ENCODE results near the gene RAP1GDS1.

Gene RAP1GDS1

DNA sequence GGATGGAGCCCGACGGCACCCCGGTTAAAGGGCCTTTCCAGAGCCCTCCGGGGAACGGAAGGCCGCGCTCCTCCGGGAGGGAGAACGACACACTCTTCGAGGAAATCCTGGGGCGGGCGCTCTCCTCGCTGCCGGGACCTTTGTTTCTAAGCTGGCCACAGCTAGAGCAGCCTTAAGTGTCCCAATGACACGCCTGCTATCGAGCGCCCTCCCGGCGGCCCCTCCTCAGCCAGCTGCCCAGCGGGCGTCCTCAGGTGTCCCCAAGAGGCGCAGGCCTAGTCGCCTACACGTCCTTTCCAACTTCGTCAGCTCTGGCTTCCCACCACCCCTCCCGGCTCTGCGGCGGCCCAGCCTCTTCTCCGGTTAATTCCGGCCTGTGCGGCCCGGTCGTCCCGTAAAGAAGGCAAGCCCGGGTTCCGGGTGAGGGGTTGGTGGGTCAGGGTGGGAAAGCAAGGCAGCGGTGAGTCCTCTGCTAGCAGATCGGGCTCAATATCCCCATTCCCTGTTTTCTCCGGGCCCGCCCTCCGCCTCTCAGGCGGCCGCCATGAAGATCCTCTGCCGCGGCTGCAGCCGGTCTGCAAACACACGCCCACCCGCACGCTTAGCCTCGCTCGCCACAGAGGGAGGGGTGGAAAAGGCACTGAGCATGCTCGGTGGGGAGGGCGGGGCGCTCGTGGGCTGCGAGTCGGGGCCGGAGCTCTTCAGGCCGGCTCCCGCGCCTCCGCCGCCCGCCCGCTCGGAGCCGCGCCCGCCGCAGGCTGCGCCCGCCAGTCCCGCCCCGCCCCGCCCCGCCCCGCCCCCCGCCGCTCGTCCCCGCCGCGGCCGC, at the start of gene RAP1GDS1:
RAP1GDS1 (plus strand) TSS at position 806 of the 826 bp plus-strand sequence. CDS start 182 bp downstream, outside the sequence.
- Histone ChIP-seq H3K79me2 (ENCODE audit: control insufficient read depth, insufficient read depth, low read length, unreplicated experiment) (peaks cover 55% of the 10 kb centered on the region), H2AFZ (ENCODE audit: low read length, unreplicated experiment) (peak within 1 kb of the TSS; percentile 98), H3K27ac (ENCODE audit: low read depth, low read length) (peak within 1 kb of the TSS; percentile 86), H3K4me3 (ENCODE audit: low read depth, low read length) (peak within 1 kb of the TSS; percentile 88), H3K27me3 (ENCODE audit: insufficient read depth, low read length) (no peaks in the 10 kb centered on the region), H3K36me3 (ENCODE audit: insufficient read depth, low read length) (no peaks in the 10 kb centered on the region), H3K4me1 (ENCODE audit: control insufficient read depth, insufficient read depth, low read length, unreplicated experiment) (peaks cover 21% of the 10 kb centered on the region)

GRCh38 chr4:98222306-98222705, 38.9 kb upstream of the RAP1GDS1 start:
- no peak overlapping the region for H3K4me3 ChIP-seq (ENCODE audit: low read depth, low read length)
- H3K4me1 ChIP-seq (ENCODE audit: control insufficient read depth, insufficient read depth, low read length, unreplicated experiment): no peaks in the 10 kb centered on the region
- H3K79me2 ChIP-seq (ENCODE audit: control insufficient read depth, insufficient read depth, low read length, unreplicated experiment): no peaks in the 10 kb centered on the region
- no peaks in the 10 kb centered on the region for H3K36me3 ChIP-seq (ENCODE audit: insufficient read depth, low read length)
- H2AFZ ChIP-seq (ENCODE audit: low read length, unreplicated experiment): no peak overlapping the region
- H3K27ac ChIP-seq (ENCODE audit: low read depth, low read length): no peak overlapping the region
- H3K27me3 ChIP-seq (ENCODE audit: insufficient read depth, low read length): no peaks in the 10 kb centered on the region

- no peak overlapping the region for H3K27ac ChIP-seq (ENCODE audit: low read depth, low read length)
- H3K27me3 ChIP-seq (ENCODE audit: insufficient read depth, low read length): no peaks in the 10 kb centered on the region
- no peak overlapping the region for H2AFZ ChIP-seq (ENCODE audit: low read length, unreplicated experiment)
- H3K4me3 ChIP-seq (ENCODE audit: low read depth, low read length): no peak overlapping the region
- no peaks in the 10 kb centered on the region for H3K36me3 ChIP-seq (ENCODE audit: insufficient read depth, low read length)
- H3K4me1 ChIP-seq (ENCODE audit: control insufficient read depth, insufficient read depth, low read length, unreplicated experiment): no peaks in the 10 kb centered on the region
- no peaks in the 10 kb centered on the region for H3K79me2 ChIP-seq (ENCODE audit: control insufficient read depth, insufficient read depth, low read length, unreplicated experiment)
Measured at GRCh38 chr4:98226396-98226795, 34.8 kb upstream of the RAP1GDS1 start.

GRCh38 chr4:98230961-98231360, 30.2 kb upstream of the RAP1GDS1 start:
- H3K27me3 ChIP-seq (ENCODE audit: insufficient read depth, low read length): no peaks in the 10 kb centered on the region
- H3K79me2 ChIP-seq (ENCODE audit: control insufficient read depth, insufficient read depth, low read length, unreplicated experiment): no peaks in the 10 kb centered on the region
- no peaks in the 10 kb centered on the region for H3K36me3 ChIP-seq (ENCODE audit: insufficient read depth, low read length)
- no peaks in the 10 kb centered on the region for H3K4me1 ChIP-seq (ENCODE audit: control insufficient read depth, insufficient read depth, low read length, unreplicated experiment)
- H2AFZ ChIP-seq (ENCODE audit: low read length, unreplicated experiment): no peak overlapping the region
- no peak overlapping the region for H3K27ac ChIP-seq (ENCODE audit: low read depth, low read length)
- H3K4me3 ChIP-seq (ENCODE audit: low read depth, low read length): no peak overlapping the region

DNA sequence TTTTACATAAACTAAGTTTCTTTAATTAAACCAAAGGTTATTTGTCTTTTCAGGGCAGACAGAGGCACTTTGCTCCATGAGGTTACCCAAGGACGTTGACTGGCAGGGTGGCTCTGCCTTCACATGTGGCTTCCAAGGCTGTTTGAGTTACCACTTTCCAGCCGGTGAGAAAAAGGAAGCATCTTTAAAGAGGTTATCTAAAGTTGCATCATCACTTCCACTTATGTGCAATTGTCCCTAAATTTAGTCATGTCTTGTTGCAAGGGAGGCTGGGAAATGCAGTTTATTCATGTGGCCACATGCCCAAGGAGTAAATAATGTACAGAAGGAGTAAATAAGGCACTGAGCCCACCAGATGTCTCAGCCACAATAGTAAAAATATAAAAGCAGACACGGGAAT, 29.0 kb upstream of the RAP1GDS1 start:
- Histone ChIP-seq H2AFZ (ENCODE audit: low read length, unreplicated experiment) (no peak overlapping the region), H3K36me3 (ENCODE audit: insufficient read depth, low read length) (no peaks in the 10 kb centered on the region), H3K4me1 (ENCODE audit: control insufficient read depth, insufficient read depth, low read length, unreplicated experiment) (no peaks in the 10 kb centered on the region), H3K27ac (ENCODE audit: low read depth, low read length) (no peak overlapping the region), H3K27me3 (ENCODE audit: insufficient read depth, low read length) (no peaks in the 10 kb centered on the region), H3K4me3 (ENCODE audit: low read depth, low read length) (no peak overlapping the region), H3K79me2 (ENCODE audit: control insufficient read depth, insufficient read depth, low read length, unreplicated experiment) (no peaks in the 10 kb centered on the region)

DNA sequence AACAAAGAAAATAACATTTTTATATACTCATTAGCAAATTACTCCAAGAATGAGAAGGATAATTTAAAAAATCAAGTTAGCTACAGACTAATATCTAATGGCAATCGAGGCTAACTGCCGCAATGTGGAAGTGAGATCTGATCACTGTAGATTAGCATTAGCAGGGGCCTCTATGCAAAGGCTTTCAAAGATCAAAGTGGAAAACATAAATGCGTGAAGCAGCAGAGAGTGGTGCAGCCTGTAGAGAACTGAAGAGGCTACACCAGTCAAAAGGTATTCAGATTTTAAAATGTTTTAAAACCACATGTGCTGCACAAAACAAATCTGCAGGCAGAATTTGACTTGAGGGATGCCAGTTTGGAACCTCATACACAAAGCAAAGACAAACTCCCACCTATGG, 24.0 kb upstream of the RAP1GDS1 start:
- Histone ChIP-seq H3K27me3 (ENCODE audit: insufficient read depth, low read length) (no peaks in the 10 kb centered on the region; the same call in 1 of the 2 replicates), H2AFZ (ENCODE audit: low read length, unreplicated experiment) (no peak overlapping the region), H3K4me3 (ENCODE audit: low read depth, low read length) (no peak overlapping the region), H3K36me3 (ENCODE audit: insufficient read depth, low read length) (no peaks in the 10 kb centered on the region), H3K79me2 (ENCODE audit: control insufficient read depth, insufficient read depth, low read length, unreplicated experiment) (no peaks in the 10 kb centered on the region), H3K4me1 (ENCODE audit: control insufficient read depth, insufficient read depth, low read length, unreplicated experiment) (no peaks in the 10 kb centered on the region), H3K27ac (ENCODE audit: low read depth, low read length) (no peak overlapping the region)

- no peak overlapping the region for H2AFZ ChIP-seq (ENCODE audit: low read length, unreplicated experiment)
- no peaks in the 10 kb centered on the region for H3K79me2 ChIP-seq (ENCODE audit: control insufficient read depth, insufficient read depth, low read length, unreplicated experiment)
- no peaks in the 10 kb centered on the region; the same call in 1 of the 2 replicates for H3K27me3 ChIP-seq (ENCODE audit: insufficient read depth, low read length)
- no peak overlapping the region for H3K27ac ChIP-seq (ENCODE audit: low read depth, low read length)
- H3K4me3 ChIP-seq (ENCODE audit: low read depth, low read length): no peak overlapping the region
- no peaks in the 10 kb centered on the region for H3K36me3 ChIP-seq (ENCODE audit: insufficient read depth, low read length)
- H3K4me1 ChIP-seq (ENCODE audit: control insufficient read depth, insufficient read depth, low read length, unreplicated experiment): no peaks in the 10 kb centered on the region
Measured at GRCh38 chr4:98242063-98242462, 19.1 kb upstream of the RAP1GDS1 start.

DNA sequence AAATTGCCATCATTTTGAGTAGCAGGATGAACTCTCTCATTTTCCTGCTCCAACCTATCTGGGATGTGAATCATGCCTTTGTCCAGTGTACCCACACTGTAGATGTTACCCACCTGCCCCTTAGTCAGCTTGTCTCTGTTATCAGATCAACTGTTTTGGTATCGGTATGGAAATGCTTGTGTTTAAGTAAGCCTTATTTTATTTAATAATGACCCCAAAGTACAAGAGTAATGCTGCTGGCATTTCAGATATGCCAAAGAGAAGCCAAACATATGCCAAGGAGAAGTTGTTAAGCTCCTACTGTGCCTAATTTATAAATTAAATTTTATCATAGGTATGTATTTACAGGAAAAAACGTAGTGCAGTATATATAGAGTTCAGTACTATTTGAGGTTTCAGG, 18.6 kb upstream of the RAP1GDS1 start:
- H2AFZ ChIP-seq (ENCODE audit: low read length, unreplicated experiment): no peak overlapping the region

GRCh38 chr4:98245226-98245625, 16.0 kb upstream of the RAP1GDS1 start:
- no peak overlapping the region for H3K4me3 ChIP-seq (ENCODE audit: low read depth, low read length)
- H3K27ac ChIP-seq (ENCODE audit: low read depth, low read length): no peak overlapping the region
- no peaks in the 10 kb centered on the region for H3K4me1 ChIP-seq (ENCODE audit: control insufficient read depth, insufficient read depth, low read length, unreplicated experiment)
- H3K27me3 ChIP-seq (ENCODE audit: insufficient read depth, low read length): no peaks in the 10 kb centered on the region
- H3K79me2 ChIP-seq (ENCODE audit: control insufficient read depth, insufficient read depth, low read length, unreplicated experiment): no peaks in the 10 kb centered on the region
- H2AFZ ChIP-seq (ENCODE audit: low read length, unreplicated experiment): no peak overlapping the region
- no peaks in the 10 kb centered on the region for H3K36me3 ChIP-seq (ENCODE audit: insufficient read depth, low read length)

More for the DNA sequence above, 18.6 kb upstream of the RAP1GDS1 start:
- no peak overlapping the region for H3K27ac ChIP-seq (ENCODE audit: low read depth, low read length)
- no peaks in the 10 kb centered on the region for H3K36me3 ChIP-seq (ENCODE audit: insufficient read depth, low read length)
- no peaks in the 10 kb centered on the region; the same call in 1 of the 2 replicates for H3K27me3 ChIP-seq (ENCODE audit: insufficient read depth, low read length)
- H3K4me1 ChIP-seq (ENCODE audit: control insufficient read depth, insufficient read depth, low read length, unreplicated experiment): no peaks in the 10 kb centered on the region
- no peaks in the 10 kb centered on the region for H3K79me2 ChIP-seq (ENCODE audit: control insufficient read depth, insufficient read depth, low read length, unreplicated experiment)
- H3K4me3 ChIP-seq (ENCODE audit: low read depth, low read length): no peak overlapping the region

DNA sequence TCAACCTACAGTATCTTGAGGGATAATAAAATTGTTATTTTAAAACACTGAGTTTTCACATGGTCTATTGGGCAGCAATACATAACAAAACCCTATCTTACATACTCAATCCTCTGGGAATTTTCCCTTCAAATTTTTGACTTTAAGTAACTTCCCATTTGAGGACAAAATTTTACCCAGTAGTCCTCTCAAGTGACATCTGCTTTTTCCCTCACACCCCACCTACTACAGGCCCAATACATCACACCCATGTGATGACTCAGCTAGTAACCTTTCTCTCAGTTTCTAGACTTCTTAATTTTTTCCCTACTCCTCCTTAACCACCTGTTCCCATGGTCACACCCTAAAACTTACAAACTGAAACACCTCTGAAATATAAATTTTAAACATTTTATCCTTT, 12.2 kb upstream of the RAP1GDS1 start:
- H3K27me3 ChIP-seq (ENCODE audit: insufficient read depth, low read length): no peaks in the 10 kb centered on the region
- no peak overlapping the region for H2AFZ ChIP-seq (ENCODE audit: low read length, unreplicated experiment)
- H3K4me1 ChIP-seq (ENCODE audit: control insufficient read depth, insufficient read depth, low read length, unreplicated experiment): no peaks in the 10 kb centered on the region
- H3K36me3 ChIP-seq (ENCODE audit: insufficient read depth, low read length): no peaks in the 10 kb centered on the region
- H3K27ac ChIP-seq (ENCODE audit: low read depth, low read length): no peak overlapping the region
- H3K79me2 ChIP-seq (ENCODE audit: control insufficient read depth, insufficient read depth, low read length, unreplicated experiment): no peaks in the 10 kb centered on the region
- no peak overlapping the region for H3K4me3 ChIP-seq (ENCODE audit: low read depth, low read length)

- no peaks in the 10 kb centered on the region for H3K79me2 ChIP-seq (ENCODE audit: control insufficient read depth, insufficient read depth, low read length, unreplicated experiment)
- H3K4me3 ChIP-seq (ENCODE audit: low read depth, low read length): no peak overlapping the region
- no peaks in the 10 kb centered on the region for H3K4me1 ChIP-seq (ENCODE audit: control insufficient read depth, insufficient read depth, low read length, unreplicated experiment)
- no peaks in the 10 kb centered on the region for H3K36me3 ChIP-seq (ENCODE audit: insufficient read depth, low read length)
- H3K27me3 ChIP-seq (ENCODE audit: insufficient read depth, low read length): no peaks in the 10 kb centered on the region
- H2AFZ ChIP-seq (ENCODE audit: low read length, unreplicated experiment): no peak overlapping the region
- no peak overlapping the region for H3K27ac ChIP-seq (ENCODE audit: low read depth, low read length)
Measured at GRCh38 chr4:98249831-98250230, 11.4 kb upstream of the RAP1GDS1 start.
